GM08714 (cell line): ENCODE results near the gene PITPNC1.
"Not testable (repeated sequence)": the region's sequence is repeated elsewhere in the genome, so short reads cannot be mapped to it uniquely, and the experiment has no call there.

ENCODE experiments used
- H3K4me3 ChIP-seq: fragments of 200-500 bp; sonication (Bioruptor generic); 2 replicates; pipeline ENCODE4 v1.5.1; 2014; ENCODE audit warnings: mild to moderate bottlenecking, low read length, inconsistent platforms
- ZNF274 ChIP-seq: IDR thresholded peaks from 2 replicates; pipeline ENCODE4 v1.6.1; 2012; ENCODE audit warnings: mild to moderate bottlenecking, low read depth, low read length

Gene PITPNC1

DNA sequence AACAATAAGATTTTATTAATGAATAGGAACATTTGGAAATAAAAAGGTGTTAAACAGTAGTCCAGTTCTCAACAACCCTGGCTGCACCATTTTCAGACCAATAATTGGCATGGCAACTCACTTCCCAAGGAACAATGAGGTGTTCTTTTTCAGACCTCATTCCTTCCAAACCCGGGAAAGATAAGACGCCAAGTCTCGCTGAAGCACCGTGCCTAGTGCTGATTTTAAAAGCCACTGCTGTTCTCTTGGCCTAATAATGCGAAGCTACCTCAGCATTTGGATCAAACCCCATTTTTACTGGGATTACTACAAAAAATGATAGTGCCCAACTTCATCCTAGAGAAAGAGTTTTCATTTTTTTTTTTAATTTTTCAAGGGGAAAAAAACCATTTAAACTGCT is 265.4 kb downstream of the PITPNC1 start:
- no peak for TF ChIP-seq ZNF274
- no peak overlapping the region for H3K4me3 ChIP-seq

DNA sequence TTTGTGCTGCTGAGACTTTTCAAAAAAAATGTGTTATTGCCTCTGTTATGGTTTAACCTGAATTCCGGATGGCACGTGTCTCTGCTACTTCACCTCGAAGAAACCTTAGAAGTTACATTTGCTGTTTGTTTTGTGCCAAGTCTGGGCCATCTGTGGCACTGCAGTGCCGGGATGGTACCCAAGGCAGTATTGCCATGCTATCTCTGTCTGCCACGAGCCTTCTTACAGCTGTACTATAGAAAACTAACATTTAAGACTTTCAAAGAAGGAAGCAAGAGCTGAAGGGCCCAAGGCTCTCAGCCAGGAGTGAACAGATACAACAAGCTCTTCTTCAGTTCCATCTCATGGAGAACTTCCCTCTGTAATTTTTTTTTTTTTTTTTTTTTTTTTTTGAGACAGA is 267.0 kb downstream of the PITPNC1 start:
- TF ChIP-seq ZNF274: no peak
- no peak overlapping the region for H3K4me3 ChIP-seq

DNA sequence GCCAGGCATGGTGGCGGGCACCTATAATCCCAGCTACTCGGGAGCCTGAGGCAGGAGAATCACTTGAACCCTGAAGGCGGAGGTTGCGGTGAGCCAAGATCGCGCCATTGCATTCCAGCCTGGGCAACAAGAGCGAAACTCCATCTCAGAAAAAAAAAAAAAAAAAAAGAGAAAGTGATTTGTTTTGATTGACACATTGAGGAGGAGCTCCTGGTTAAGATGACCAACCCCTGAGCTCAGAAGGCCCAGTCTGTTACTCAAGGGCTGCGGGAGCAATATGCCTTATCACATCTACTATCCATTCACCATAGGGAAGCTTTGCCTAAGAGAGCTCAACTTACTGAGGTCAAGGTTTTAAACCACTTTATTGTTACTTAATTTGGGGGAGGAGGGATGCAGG is 268.1 kb downstream of the PITPNC1 start:
- not testable (repeated sequence) for H3K4me3 ChIP-seq

DNA sequence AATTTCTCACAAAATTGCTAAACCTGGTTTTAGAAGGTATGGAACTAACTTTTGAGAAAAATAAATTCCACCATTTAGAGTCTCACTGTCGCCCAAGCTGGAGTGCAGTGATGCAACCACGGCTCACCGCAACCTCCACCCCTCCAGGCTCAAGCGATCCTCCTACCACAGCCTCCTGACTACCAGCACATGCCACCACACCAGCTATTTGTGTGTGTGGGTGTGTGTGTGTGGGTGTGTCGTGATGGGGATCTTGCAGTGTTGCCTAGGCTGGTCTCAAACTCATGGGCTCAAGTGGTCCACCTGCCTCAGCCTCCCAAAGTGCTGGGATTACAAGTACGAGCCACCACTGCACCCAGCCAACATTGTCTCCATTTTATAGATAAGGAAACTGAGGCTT is 269.4 kb downstream of the PITPNC1 start:
- no peak for TF ChIP-seq ZNF274
- H3K4me3 ChIP-seq: no peak overlapping the region

DNA sequence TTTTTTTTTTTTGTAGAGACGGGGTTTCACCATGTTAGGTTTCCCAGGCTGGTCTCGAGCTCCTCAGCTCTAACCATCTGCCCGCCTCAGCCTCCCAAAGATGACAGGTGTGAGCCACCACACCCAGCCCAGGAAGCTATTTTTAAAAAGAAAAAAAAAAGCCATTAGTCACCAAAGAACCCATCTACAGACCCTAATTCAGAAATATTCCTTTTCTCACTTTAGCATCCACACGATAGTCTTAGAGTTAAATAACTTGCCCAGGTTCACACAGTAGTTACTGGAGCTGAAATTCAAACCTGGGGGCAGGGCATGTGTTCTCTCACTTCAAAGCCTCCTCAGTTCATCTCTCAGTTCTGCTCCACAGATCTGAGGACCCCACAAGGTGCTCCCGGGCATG is 270.4 kb downstream of the PITPNC1 start:
- TF ChIP-seq ZNF274: no peak

DNA sequence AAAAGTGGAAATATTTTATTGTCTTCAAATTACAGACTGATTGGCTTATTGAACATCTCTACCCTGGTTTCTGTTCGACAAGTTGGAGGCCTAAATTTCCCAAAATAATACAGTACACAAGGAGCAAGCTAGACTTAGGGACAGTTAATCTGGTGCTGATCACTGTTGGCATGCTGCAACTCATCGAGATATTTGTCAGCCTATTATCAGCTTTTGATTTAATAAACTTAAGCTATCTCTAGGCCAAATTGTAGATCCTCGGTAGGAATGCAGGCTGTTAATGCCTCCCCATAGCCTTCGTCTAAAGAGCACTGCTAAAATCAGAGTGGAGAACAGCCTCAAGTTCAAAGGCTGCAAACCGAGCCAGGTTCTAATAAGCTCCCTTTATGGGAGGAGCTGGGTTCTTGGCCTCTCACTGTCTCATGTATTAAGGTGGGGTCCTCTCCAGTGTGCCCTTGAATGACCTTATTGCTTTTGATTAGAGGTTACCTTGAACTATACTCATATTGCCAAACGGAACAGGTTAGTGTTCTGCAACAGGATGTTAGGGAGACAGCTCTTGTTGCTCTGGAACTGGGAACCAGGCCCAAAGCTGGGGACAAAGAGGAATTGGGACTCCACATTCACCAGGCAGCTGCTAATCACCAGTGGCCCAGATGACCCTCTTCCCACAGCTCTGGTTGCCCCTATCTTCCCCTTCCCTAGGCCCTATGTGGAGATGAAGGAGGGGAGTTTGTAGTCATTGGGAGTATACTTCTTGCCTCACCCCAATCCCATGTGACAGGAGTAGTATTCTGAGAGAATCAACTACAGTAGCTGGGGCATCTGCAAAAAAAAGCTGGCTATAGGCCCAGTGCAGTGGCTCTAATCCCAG is 271.2 kb downstream of the PITPNC1 start:
- no peak overlapping the region for H3K4me3 ChIP-seq
- no peak for TF ChIP-seq ZNF274

More for the DNA sequence above, 270.4 kb downstream of the PITPNC1 start:
- H3K4me3 ChIP-seq: no peak overlapping the region

DNA sequence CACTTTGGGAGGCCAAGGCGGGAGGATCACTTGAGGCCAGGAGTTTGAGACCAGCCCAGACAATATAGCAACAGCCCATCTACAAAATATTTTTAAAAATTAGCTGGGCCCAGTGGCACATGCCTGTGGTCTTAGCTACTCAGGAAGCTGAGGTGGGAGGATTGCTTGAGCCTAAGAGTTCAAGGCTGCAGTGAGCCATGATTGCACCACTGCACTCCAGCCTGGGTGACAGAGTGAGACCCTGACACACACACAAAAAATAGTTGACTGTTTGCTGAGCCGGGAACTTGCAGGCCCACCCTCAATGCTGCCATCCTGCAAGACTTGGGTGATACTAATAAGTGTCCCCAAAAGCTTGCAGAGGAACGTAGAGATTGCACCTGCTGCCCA is 271.8 kb downstream of the PITPNC1 start:
- not testable (repeated sequence) for H3K4me3 ChIP-seq

DNA sequence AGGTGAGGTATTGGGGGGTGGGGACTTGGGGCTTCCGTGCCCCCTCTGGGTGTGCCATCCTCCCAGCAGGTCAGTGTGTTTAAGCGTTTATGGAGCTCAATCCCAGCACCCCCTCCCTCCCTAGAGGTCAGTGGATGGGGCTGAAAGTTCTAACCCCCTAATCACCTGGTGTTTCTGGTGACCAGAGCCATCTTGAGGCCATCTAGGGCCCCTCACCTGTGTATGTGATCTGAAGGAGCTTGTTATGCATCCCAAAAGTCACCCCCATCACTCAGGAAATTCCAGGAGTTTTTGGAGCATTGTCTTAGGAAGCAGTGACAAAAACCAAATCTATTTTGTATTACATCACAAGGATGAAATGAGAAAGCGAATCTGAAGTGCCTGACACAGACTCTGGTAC is 272.8 kb downstream of the PITPNC1 start:
- no peak overlapping the region for H3K4me3 ChIP-seq
- TF ChIP-seq ZNF274: no peak

DNA sequence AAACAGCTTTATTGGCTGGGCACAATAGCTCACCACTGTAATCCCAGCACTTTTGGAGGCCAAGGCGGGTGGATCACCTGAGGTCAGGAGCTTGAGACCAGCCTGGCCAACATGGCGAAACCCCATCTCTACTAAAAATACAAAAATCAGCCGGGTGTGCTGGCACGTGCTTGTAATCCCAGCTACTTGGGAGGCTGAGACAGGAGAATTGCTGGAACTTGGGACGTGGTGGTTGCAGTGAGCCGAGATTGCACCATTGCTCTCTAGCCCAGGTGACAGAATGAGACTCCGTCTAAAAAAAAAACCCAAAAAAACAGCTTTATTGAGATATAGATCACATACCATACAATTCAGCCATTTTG is 274.1 kb downstream of the PITPNC1 start:
- H3K4me3 ChIP-seq: not testable (repeated sequence)

DNA sequence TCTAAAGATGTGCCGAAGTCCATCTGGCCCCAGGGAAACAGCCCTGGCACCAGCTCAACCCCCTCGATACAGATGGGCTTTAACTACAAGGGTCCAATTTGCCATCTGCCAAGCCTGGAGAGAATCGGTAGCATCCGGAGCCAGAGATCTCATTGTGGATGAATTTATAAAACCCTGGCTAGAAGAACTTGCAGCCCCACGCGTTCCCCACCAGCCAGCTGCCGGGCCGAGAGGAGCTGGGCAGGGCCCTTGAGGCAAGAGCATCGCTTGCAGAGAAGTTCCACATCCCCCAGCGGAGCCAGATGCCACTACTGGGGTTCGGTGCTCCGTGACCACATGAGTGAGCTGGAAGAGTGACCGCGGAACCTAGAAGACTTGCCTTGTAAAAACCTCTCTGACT is 275.4 kb downstream of the PITPNC1 start:
- H3K4me3 ChIP-seq: no peak overlapping the region
- no peak for TF ChIP-seq ZNF274

DNA sequence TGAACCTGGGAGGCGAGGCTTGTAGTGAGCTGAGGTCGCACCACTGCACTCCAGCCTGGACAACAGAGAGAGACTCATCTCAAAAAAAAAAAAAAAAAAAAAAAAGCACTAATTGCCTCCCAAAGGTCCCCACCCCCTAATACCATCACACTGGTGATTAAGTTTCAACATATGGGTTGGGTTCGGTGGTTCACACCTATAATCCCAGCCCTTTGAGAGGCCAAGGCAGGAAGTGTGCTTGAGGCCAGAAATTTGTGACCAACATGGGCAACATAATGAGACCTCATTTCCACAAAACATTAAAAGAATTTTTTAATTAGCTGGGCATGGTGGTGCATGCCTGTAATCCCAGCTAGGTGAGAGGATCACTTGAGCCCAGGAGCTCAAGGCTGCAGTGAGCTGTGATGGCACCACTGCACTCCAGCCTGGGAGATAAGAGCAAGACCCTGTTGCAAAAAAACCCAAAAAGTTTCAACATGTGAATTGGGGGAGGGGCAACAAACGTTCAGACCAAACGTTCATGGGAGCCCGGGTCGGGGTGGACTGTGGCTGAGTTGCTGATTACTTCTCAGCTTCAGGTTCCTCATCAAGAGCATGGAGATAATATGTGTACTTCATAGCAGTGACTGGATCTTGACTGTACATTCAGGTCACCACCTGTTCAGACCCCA is 278.5 kb downstream of the PITPNC1 start:
- H3K4me3 ChIP-seq: no peak overlapping the region
- TF ChIP-seq ZNF274: no peak

DNA sequence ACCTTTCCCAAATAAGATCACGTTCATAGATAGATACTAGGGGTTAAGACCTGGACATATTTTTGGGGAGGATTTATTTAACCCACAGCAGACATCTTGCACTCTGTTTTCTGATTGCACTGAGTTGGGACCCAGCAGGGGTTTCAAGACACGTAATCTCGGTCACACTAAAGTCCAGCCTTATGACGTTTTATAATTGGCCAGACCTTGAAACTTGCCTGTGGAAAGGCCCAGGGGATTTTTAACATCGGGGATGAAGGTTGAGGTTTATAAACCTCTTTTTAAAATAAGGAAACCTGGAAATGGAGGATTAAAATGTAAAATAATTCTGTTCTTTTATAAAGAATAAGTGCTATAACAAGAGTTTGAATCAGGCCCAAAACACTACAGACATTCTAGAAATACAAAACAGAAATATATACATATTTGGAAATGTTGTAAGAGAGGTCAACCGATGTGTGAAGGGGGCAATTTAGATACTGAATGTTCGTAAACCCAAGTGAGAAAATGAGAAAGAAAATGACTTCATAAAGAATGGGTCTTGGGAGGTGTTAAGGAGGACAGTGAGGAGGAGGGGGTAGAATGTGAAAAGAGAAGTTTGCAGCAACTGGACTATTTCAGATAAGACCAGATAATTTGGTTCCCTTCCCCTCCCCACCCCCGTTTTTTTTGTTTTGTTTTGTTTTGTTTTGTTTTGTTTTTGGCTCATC is 279.6 kb downstream of the PITPNC1 start:
- no peak overlapping the region for H3K4me3 ChIP-seq
- no peak for TF ChIP-seq ZNF274

DNA sequence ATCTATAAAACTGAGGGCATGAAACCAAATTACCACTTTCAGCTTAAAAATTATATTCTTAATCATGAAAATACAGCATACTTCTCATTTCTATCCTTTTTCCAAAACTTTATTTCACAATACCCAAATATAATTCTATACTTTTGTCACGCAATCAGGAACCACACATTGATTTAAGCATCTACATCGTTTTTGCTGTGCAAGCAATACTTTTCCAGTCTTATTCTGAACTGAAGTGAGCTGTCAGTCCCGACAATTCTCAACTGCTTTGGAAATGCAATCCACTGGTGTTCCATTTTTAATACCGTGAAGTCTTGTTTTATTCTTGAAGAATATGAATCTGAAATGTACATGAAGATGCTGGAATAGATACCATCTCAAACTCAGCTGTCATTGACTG is 280.5 kb downstream of the PITPNC1 start:
- no peak overlapping the region for H3K4me3 ChIP-seq
- TF ChIP-seq ZNF274: no peak

DNA sequence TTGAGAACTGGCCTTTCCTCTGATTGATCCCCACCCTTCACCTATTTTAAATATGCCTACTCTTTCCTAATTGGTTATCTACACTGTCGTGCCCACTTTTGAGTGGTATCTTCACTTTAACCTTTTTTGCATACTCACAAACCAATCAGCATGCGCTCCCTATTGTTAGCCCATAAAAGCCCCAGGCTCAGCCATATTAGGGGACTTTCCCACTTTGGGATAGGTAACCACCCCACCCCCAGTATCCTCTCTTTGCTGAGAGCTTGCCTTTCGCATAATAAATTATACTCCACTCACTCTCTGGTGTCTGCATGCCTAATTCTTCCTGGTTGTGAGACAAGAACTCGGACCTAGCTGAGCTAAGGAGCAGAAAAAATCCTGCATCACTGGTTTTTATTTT is 281.2 kb downstream of the PITPNC1 start:
- TF ChIP-seq ZNF274: no peak
- H3K4me3 ChIP-seq: no peak overlapping the region

DNA sequence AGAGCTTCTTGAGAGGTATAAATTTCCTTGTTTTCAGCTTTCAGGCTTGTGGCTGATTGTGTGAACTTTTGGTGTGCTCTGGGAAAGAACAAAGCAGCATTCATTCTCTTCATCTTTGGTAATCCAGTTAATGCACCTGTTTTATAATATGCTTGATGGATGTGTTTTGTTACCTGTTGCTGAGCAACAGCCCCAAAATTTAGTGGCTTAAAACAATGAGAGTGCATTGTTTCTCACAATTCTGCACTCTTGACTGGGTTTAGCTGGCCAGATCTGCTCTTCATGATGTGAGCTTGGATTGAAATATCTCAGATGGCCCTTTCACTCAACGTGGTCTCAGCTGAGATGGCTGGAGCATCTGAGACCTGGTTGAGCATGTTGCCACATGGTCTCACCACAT is 281.9 kb downstream of the PITPNC1 start:
- H3K4me3 ChIP-seq: no peak overlapping the region
- no peak for TF ChIP-seq ZNF274
